Urothelium cell line (cell line): ENCODE results near the gene S1PR2.
"Not testable (repeated sequence)": the region's sequence is repeated elsewhere in the genome, so short reads cannot be mapped to it uniquely, and the experiment has no call there.

Source experiments
- DNase-seq: peaks from one replicate; pipeline ENCODE4 v3.0.0; 2011; ENCODE audit warnings: low spot score, mixed read lengths
- FAIRE-seq: peaks from 2 replicates; lab custom pipeline; 2011; peaks lifted over from hg19 to GRCh38; lab: Jason Lieb, UNC

S1PR2 gene

DNA sequence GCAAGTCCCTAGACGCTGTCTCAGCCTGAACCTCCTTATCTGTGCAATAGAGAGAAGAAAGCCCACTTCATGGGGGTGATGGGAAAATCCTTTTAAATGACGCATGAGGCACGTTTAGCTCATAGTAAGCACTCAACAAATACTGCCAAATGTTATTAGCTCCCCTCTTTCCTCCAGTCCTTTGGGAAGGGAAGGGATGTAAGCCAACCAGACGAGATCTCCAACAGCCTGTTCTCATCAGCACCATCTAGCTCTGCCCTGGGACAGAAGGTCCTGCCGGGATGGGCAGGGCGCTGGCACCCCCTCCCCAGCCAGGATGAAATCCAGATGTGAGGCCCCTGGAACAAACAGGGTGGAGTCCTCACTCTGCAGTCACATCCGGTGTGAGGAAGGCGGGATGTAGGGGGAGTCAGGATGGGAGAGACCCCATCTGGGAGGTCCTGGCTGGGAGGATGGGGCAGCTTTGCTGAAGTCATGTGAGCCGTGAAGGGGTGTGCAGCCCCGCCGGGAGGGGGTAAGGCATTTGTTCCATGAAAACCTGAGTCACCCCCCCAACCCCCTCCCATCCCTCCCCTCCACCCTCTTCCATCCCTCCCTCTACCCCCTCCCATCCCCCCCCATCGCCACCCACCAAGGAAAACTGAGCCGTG is 4.6 kb downstream of the S1PR2 start:
- FAIRE-seq (no peak), DNase-seq (no peak)

DNA sequence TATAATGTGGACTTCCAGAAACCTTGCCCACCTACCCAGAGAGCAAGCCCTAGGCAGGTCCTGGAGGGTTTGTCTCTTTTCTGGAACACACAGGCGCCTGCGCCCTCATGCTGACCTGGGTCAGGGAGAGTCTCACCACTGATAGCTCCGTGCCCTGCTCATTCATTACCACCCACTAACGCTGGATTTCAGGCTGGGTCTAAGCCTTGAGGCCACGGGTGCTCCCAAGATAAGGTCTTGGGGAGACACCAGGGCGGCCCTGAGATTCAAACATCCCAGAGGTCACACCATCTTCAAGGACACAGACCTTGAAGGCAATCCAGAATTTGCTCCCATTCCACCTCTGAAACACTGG is 5.1 kb downstream of the S1PR2 start:
- DNase-seq, result no peak
- FAIRE-seq, result no peak

- DNase-seq, result no peak
- no peak for FAIRE-seq
Measured at GRCh38 chr19:10224337-10224736, 6.8 kb downstream of the S1PR2 start.

GRCh38 chr19:10223488-10224213 is 7.5 kb downstream of the S1PR2 start:
- DNase-seq, result no peak
- FAIRE-seq, result no peak

DNA sequence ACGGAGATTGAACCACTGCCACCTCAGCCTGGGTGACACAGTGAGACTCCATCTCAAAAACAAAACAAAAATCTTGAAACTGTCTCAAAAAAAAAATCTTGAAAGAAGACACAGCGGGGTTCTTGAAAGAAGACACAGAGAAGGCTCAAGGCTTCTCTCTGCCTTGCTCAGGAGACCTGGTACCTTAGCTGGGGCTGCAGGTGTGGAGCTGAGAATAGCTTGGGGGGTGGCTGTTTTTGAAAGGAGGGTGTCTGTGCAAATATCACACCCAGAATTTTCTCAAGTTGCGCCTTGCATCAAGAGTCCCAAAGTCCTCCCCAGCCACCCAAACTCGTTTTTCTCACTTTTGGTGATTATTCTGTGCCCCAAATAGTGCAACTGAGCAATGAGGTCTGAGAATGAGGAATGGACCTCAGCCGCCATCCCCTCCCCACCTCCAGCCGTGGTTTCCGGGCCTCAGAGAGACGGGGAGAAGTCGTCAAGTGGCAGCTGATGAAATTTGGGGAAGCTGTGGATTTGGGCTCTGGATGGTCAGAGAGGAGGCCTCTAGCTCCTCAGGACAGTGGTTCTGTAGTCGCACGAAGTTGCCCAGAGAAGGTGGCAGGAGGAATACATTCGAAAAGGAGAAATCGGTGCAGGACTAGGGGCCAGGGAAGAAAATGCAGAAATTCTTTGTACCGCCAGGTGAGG is 8.8 kb downstream of the S1PR2 start:
- DNase-seq (no peak), FAIRE-seq (no peak)

DNA sequence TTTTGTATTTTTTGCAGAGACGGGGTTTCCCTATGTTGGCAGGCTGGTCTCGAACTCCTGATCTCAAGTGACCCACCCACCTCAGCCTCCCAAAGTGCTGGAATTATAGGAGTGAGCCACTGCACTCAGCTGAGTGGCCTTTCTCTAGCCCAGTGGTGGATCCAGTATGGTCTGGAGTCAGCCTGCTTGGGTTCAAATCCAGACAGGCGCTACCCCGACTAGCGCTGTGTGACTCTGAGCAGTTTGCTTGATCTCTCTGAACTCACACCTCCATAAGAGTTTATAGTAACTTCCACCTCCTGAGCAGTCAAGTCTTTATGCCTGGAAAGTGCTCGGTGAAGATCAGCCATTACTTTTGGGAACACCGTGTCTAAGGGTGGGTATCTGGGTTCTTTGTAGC is 10.4 kb downstream of the S1PR2 start:
- FAIRE-seq, result no peak
- no peak for DNase-seq

GRCh38 chr19:10219678-10220077 is 11.5 kb downstream of the S1PR2 start:
- DNase-seq, result no peak
- FAIRE-seq, result no peak

DNA sequence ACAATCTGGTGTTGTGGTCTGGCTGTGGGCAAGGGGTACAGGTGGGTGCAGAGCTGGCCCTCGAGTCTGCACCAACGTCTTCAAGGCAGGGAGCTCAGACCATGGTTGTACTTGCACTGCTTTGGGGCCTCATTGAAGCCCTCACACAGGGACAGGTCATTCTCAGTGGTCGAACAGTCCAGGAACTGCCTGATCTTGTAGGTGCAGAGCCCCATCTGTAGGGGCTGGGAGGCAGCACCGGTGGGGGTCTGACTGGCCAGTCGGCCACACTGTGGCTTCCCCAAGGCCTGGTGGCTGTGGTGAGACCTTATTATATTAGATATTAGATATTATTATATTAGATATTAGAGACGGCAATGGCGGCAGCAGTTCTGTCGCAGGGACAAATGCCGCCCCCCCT is 14.0 kb downstream of the S1PR2 start:
- FAIRE-seq (no peak), DNase-seq (no peak)

DNA sequence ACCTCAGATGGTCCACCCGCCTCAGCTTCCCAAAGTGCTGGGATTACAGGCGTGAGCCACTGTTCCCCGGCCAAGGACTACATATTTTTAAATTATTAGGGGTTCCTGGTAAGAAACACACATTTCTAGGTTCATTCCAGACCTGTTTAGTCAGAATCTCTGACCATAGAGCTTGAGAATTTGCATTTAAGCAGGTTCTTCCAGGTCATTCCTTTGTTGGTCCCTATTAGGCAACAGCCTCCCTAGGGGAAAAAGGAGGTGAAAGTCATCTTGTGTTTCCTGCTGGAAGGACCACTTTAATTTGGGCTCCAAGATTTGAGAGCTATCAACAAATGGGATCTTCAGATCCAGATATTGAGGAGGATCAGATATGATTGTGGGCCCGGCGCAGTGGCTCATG is 16.3 kb downstream of the S1PR2 start:
- DNase-seq (no peak), FAIRE-seq (no peak)

DNA sequence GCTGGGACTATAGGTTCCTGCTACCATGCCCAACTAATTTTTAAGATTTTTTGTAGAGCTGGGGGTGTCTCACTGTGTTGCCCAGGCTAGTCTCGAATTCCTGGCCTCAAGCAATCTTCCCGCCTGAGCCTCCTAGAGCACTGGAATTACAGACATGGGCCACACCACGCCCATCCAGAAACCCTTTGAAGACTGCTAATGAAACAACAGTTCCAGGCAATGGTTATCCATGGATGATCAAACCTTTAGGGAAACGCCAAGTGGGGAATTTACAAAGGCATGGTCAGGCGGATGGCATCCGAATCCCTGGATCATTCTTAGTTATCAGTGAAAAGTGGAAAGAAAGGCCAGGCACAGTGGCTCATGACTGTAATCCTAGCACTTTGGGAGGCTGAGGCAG is 19.4 kb downstream of the S1PR2 start:
- no peak for FAIRE-seq
- DNase-seq, result no peak

GRCh38 chr19:10211061-10211460 is 20.1 kb downstream of the S1PR2 start:
- FAIRE-seq (no peak), DNase-seq (no peak)

DNA sequence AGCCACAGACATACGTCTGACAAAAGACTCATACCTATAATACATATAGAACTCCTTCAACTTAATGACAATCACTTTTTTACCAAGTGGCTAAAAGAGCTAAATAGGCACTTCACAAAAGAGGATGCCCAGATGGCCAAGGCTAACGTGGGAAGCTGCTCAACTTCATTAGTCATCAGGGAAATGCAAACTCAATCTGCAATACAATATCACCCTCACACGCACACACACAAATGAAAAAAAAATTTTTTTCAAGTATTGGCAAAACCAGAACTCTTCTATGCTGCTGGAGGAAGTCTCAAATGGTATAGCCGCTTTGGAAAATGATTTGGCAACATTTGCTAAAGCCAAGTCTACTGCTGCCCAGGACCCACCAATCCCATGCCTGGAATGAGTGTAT is 21.8 kb downstream of the S1PR2 start:
- DNase-seq (no peak), FAIRE-seq (no peak)

- FAIRE-seq (no peak), DNase-seq (no peak)
Measured at GRCh38 chr19:10207026-10207425, 24.1 kb downstream of the S1PR2 start.

- FAIRE-seq (no peak), DNase-seq (no peak)
Measured at GRCh38 chr19:10206226-10206885, 24.8 kb downstream of the S1PR2 start.

DNA sequence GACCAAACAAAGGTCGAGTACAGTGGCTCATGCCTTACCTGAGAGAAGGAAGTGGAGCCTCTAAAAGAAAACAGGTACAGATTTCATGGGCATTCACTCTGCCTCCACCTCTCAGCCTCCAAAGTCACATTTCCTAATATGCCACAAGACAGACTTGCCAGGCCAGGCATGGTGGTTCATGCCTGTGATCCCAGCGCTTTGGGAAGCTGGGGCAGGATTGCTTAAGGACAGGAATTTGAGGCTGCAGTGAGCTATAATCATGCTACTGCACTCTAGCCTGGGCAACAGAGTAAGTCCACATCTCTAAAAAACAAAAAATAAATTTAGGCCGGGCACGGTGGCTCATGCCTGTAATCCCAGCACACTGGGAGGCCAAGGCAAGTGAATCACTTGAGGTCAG is 25.5 kb downstream of the S1PR2 start:
- FAIRE-seq (no peak), DNase-seq (no peak)

GRCh38 chr19:10203686-10204085 is 27.4 kb downstream of the S1PR2 start:
- DNase-seq (no peak), FAIRE-seq (no peak)

DNA sequence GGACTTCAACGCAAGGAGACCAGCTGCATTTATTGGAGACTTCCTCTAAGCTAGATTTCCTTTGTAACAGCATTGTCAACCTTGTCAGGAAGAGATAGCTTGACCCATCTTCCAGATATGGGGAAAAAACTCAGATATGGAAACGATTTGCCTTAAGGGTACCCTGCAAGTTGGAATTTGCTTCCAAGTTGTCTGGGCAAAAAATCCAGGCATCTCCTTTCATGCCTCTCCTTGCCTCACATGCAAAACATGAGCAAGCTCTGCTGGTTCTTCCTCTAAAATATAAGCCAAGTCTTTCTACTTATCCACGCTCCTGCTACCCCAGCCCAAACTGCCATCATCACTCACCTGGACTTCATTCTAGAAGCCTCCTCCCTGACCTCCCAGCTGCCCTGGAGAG is 30.0 kb downstream of the S1PR2 start:
- DNase-seq (no peak), FAIRE-seq (no peak)

DNA sequence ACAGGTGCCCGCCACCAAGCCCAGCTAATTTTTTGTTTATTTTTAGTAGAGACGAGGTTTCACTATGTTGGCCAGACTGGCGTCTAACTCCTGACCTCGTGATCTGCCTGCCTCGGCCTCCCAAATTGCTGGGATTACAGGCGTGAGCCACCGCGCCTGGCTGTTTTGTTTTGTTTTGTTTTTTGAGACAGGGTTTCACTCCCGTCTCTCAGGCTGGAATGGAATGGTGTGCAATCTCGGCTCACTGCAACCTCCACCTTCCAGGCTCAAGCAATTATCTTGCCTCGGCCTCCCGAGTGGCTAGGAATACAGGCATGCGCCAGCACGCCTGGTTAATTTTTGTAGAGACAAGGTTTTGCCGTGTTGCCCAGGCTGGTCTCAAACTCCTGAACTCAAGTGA is 31.0 kb downstream of the S1PR2 start:
- not testable (repeated sequence) for DNase-seq, FAIRE-seq

DNA sequence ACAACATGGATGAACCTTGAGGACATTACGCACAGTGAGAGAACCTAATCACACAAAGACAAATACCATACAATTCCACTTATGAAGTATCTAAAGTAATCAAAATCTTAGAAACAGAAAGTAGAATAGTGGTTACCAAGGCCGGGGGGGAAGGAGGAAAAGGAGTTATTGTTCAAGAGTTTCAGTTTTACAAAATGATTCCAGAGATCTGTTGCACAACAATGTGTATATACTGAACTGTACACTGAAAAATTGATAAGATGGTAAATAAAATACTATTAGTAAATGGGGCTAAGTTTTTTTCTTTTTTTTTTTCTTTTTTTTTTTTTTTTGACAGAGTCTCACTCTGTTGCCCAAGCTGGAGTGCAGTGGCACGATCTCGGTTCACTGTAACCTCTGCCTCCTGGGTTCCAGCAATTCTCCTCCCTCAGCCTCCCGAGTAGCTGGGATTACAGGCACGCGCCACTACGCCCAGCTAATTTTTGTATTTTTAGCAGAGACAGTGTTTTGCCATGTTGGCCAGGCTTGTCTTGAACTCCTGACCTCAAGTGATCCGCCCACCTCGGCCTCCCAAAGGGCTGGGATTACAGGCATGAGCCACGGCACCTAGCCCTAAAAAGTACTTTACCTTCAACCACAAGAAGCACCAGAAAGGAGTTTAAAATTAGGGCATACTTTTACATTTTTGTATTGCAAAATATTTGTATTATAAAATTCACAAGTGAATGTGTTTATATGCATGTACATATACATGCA is 32.1 kb downstream of the S1PR2 start:
- not testable (repeated sequence) for DNase-seq, FAIRE-seq

GRCh38 chr19:10195199-10195519 is 36.0 kb downstream of the S1PR2 start:
- DNase-seq (no peak), FAIRE-seq (no peak)
